ENCODE data around the gene WNK2.

- TF ChIP-seq ZFP37 (tag by site-specific recombination; IDR thresholded peaks at IDR 0.05) (no peak), ZBTB8A (tag by site-specific recombination; IDR thresholded peaks at IDR 0.05) (no peak), CTCF (tag by site-specific recombination; IDR thresholded peaks at IDR 0.05) (no peak)
These were observed 8.9 kb downstream of the WNK2 start for GRCh38 chr9:93192721-93193387.

All from HEK293 (cell line).